Upper lobe of left lung (tissue), 6 donors: ENCODE data around the gene PIM2. TPM values are rescaled to one million over a fixed set of nuclear protein-coding genes. Genes with fewer than 3 reads are reported as not detected.

Experiments used
- ATAC-seq, 2 donors: fragments of 200-7000 bp; cut with Tn5 transposase; one replicate each; pipeline ENCODE4 v1.9.1; 2022; ENCODE audit warnings: mild to moderate bottlenecking in 2 of 2, moderate library complexity in 2 of 2; ENCODE audit not compliant: low FRiP score in 2 of 2
- DNase-seq, 2 donors: peaks; one replicate each; pipeline ENCODE4 v3.0.0-alpha.2; 2019 to 2020
- H3K27ac ChIP-seq, 4 donors: fragments of 200-600 bp; sonication (generic); one replicate each; pipeline ENCODE4 v1.5.1; 2016 to 2019
- H3K27me3 ChIP-seq, 4 donors: fragments of 200-600 bp; sonication (generic); one replicate each; pipeline ENCODE4 v1.5.1; 2017 to 2019
- H3K36me3 ChIP-seq, 4 donors: fragments of 200-600 bp; sonication (generic); one replicate each; pipeline ENCODE4 v1.5.1; 2016 to 2019
- H3K4me1 ChIP-seq, 4 donors: fragments of 200-600 bp; sonication (generic); one replicate each; pipeline ENCODE4 v1.5.1; 2018 to 2019
- H3K4me3 ChIP-seq, 4 donors: fragments of 200-600 bp; sonication (generic); one replicate each; pipeline ENCODE4 v1.5.1; 2017 to 2019; ENCODE audit warnings: mild to moderate bottlenecking in 2 of 4, moderate library complexity in 1 of 4
- H3K9me3 ChIP-seq, 4 donors: fragments of 200-600 bp; sonication (generic); one replicate each; pipeline ENCODE4 v1.5.1; 2018 to 2019
- CTCF ChIP-seq, 6 experiments: fragments of 450-650 bp in 4 of 6; fragments of 200-600 bp in 2 of 6; sonication (generic) in 2 of 6; IDR thresholded peaks; one replicate each; pipeline ENCODE4 v1.5.1; 2016 to 2019; ENCODE audit warnings: antibody characterized with exemption in 6 of 6
- EP300 ChIP-seq, 4 donors: sonication (generic); formaldehyde crosslinking; IDR thresholded peaks; one replicate each; pipeline ENCODE4 v1.5.1; 2017; ENCODE audit warnings: antibody characterized with exemption in 4 of 4, control low read depth in 2 of 4
- POLR2A ChIP-seq, 4 donors: fragments of 450-650 bp; IDR thresholded peaks; one replicate each; pipeline ENCODE4 v1.5.1; 2016 to 2017; ENCODE audit warnings: antibody characterized with exemption in 4 of 4, mild to moderate bottlenecking in 2 of 4
- POLR2AphosphoS5 ChIP-seq, 2 donors: sonication (generic); formaldehyde crosslinking; IDR thresholded peaks; one replicate each; pipeline ENCODE4 v1.5.1; 2017; ENCODE audit warnings: antibody characterized with exemption in 2 of 2
- WGBS, 2 donors: methylation state at CpG; one replicate each; pipeline ENCODE4 v1.1.5; 2017 to 2018; 5-methylcytosine and 5-hydroxymethylcytosine counted together
- total RNA-seq, 6 donors: library from RNA; depleted of rRNA in 4 of 6; stranded (reverse); fragments of >200 nt in 4 of 6; gene quantifications; one replicate each; pipeline versions ENCODE4 v1.1.0 to v1.2.1, GENCODE V29; 2016 to 2021
- donor health status: DM: no; HTN: no; CAD: no; lungs with moderate emphysema.
- donor health status: DM: no; HTN: yes; CAD: no; lungs with severe emphysema.

Gene PIM2
- total RNA-seq, 6 donors from 2014 or later: 16.3 to 36.1 (median 26.2) TPM

DNA sequence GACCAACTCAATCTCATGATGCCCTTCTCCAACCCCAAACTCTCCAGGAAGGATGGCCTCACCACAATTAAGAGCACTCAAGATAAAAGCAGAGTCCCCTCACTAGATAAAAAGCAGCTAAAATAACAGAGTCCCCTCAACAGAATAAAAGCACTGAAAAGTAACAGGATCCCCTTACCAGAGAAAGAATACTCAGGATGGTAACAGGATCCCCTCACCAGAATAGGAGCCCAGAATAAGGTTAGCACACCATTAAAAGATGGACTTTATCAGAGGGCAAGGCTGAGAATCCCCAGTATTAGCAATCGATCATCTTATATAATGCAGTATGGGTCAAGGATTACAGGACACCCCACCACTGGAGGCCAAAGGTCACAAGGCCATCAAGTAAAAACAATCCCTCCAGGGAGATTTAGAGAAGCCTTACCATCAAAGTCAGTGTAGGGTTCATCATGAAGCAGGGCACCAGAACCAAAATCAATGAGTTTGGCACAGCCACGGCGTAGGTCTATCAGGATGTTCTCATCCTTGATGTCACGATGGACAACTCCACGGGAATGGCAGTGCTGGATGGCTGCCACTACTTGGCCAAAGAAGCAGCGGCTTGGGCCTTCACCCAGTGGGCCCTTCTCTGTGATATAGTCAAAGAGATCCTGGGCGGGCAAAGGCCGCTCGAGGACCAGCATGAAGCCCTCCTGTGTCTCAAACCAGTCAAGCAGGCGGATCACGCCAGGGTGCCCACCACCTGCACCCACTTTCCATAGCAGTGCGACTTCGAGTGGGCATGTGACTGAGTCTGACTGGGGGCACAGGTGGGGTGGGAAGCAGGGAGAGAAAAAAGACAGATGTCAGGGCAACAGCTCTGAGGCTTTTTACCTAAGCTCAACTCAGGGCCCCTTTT, 4.0 kb downstream of the PIM2 start:
- TF ChIP-seq POLR2AphosphoS5 (IDR thresholded peaks at IDR 0.05) (no peak), POLR2A (IDR thresholded peaks at IDR 0.05) (no peak), EP300 (IDR thresholded peaks at IDR 0.05) (no peak), CTCF (IDR thresholded peaks at IDR 0.05) (no peak)

GRCh38 chrX:48913605-48914366, 5.0 kb downstream of the PIM2 start:
- H3K36me3 ChIP-seq: peaks cover 0 to 21% (median 5%) of the 10 kb centered on the region in 4 donors
- H3K27ac ChIP-seq: no peak overlapping the region
- ATAC-seq (no peak), DNase-seq (no peak)
- peaks cover 5 to 31% (median 9%) of the 10 kb centered on the region in 4 donors for H3K4me1 ChIP-seq
- peaks cover 0 to 4% (median 0%) of the 10 kb centered on the region in 4 donors for H3K27me3 ChIP-seq
- 88 to 90% methylated on average over 4 to 5 of the region's 5 CpGs for whole genome bisulfite sequencing, 2 donors
- peaks cover 0 to 5% (median 0%) of the 10 kb centered on the region in 4 donors for H3K9me3 ChIP-seq
- H3K4me3 ChIP-seq: no peak overlapping the region
- TF ChIP-seq POLR2A (IDR thresholded peaks at IDR 0.05): no peak
- TF ChIP-seq CTCF (IDR thresholded peaks at IDR 0.05): no peak
- no peak for TF ChIP-seq POLR2AphosphoS5 (IDR thresholded peaks at IDR 0.05)
- TF ChIP-seq EP300 (IDR thresholded peaks at IDR 0.05): no peak

More for the DNA sequence above, 4.0 kb downstream of the PIM2 start:
- 94 to 100% methylated on average over 1 to 13 of the region's 13 CpGs for WGBS, 2 donors
- peaks cover 0 to 5% (median 0%) of the 10 kb centered on the region in 4 donors for H3K9me3 ChIP-seq
- ATAC-seq: no peak
- peaks cover 5 to 36% (median 9%) of the 10 kb centered on the region in 4 donors for H3K4me1 ChIP-seq
- peaks cover 0 to 21% (median 5%) of the 10 kb centered on the region in 4 donors for H3K36me3 ChIP-seq
- H3K27ac ChIP-seq: no peak overlapping the region
- H3K4me3 ChIP-seq: no peak overlapping the region
- no peak for DNase-seq
- peaks cover 0 to 6% (median 0%) of the 10 kb centered on the region in 4 donors for H3K27me3 ChIP-seq

GRCh38 chrX:48911412-48912182, 7.2 kb downstream of the PIM2 start, which contains the start of gene SLC35A2:
Gene SLC35A2 (minus strand): TSS chrX:48911646. CDS start chrX:48911636, 10 bp downstream.
- H3K27me3 ChIP-seq: no peaks in the 10 kb centered on the region
- WGBS, 2 donors: 1 to 43% methylated on average over 42 to 53 of the region's 60 CpGs
- DNase-seq (peak; percentile 86 to 91), ATAC-seq (peak; percentile 79 to 93)
- peak in 3 of 4 donors; percentile 33 to 73 (median 54) for TF ChIP-seq POLR2A (IDR thresholded peaks at IDR 0.05)
- TF ChIP-seq EP300 (IDR thresholded peaks at IDR 0.05): no peak
- peak in 1 of 2 donors; percentile 80 for TF ChIP-seq POLR2AphosphoS5 (IDR thresholded peaks at IDR 0.05)
- peaks cover 0 to 26% (median 5%) of the 10 kb centered on the region in 4 donors for H3K36me3 ChIP-seq
- H3K4me3 ChIP-seq: peak within 1 kb of the TSS; percentile 52 to 85 (median 62)
- H3K4me1 ChIP-seq: peaks cover under 1 to 20% (median 5%) of the 10 kb centered on the region in 4 donors
- peak within 1 kb of the TSS; percentile 81 to 89 (median 82) for H3K27ac ChIP-seq
- peaks cover 0 to 5% (median 0%) of the 10 kb centered on the region in 4 donors for H3K9me3 ChIP-seq

GRCh38 chrX:48910926-48911411, 7.9 kb downstream of the PIM2 start:
- Histone ChIP-seq H3K4me1 (peaks cover 0 to 20% (median 5%) of the 10 kb centered on the region in 4 donors), H3K27ac (peak overlapping the region; percentile 81 to 89 (median 82)), H3K9me3 (peaks cover 0 to 5% (median 0%) of the 10 kb centered on the region in 4 donors), H3K4me3 (peak overlapping the region; percentile 52 to 85 (median 62)), H3K36me3 (peaks cover 0 to 32% (median 6%) of the 10 kb centered on the region in 4 donors), H3K27me3 (no peaks in the 10 kb centered on the region)
- no peak for DNase-seq
- ATAC-seq: peak in 1 of 2 donors; percentile 48
- WGBS, 2 donors: 2 to 29% methylated on average over 8 to 12 of the region's 12 CpGs
- TF ChIP-seq POLR2AphosphoS5 (IDR thresholded peaks at IDR 0.05) (no peak), CTCF (IDR thresholded peaks at IDR 0.05) (no peak), POLR2A (IDR thresholded peaks at IDR 0.05) (no peak), EP300 (IDR thresholded peaks at IDR 0.05) (no peak)
